Gastrocnemius medialis (tissue), 4 donors: ENCODE data around the gene GARNL3. TPM values are rescaled to one million over a fixed set of nuclear protein-coding genes. Genes with fewer than 3 reads are reported as not detected.
A peak's percentile ranks its signal among the peaks of the same experiment; 100 is the strongest.

ENCODE experiments used
- ATAC-seq, 2 donors: fragments of 150-250 bp; one replicate each; pipeline ENCODE4 v1.9.1; 2016
- DNase-seq, 2 donors: peaks; one replicate each; pipeline ENCODE4 v3.0.0-alpha.2; 2019
- H3K27ac ChIP-seq, 4 donors: fragments of 200-600 bp; sonication (generic); 1 replicate in 1 of 4; 2 replicates in 3 of 4; pipeline ENCODE4 v1.5.1; 2016 to 2018; ENCODE audit warnings: mild to moderate bottlenecking in 2 of 4, moderate library complexity in 1 of 4
- H3K27me3 ChIP-seq, 3 donors: fragments of 200-600 bp; sonication (generic) in 2 of 3; 1 replicate in 1 of 3; 2 replicates in 2 of 3; pipeline versions ENCODE4 v1.5.1 to v1.6.0; 2016 to 2019; ENCODE audit warnings: mild to moderate bottlenecking in 1 of 3, moderate library complexity in 1 of 3
- H3K36me3 ChIP-seq, 2 donors: fragments of 200-600 bp; sonication (generic) in 1 of 2; one replicate each; pipeline ENCODE4 v1.5.1; 2017 to 2018
- H3K4me1 ChIP-seq, 2 donors: fragments of 200-600 bp; sonication (generic) in 1 of 2; one replicate each; pipeline ENCODE4 v1.5.1; 2016 to 2017; ENCODE audit warnings: mild to moderate bottlenecking in 2 of 2
- H3K4me3 ChIP-seq, 4 donors: fragments of 200-600 bp; sonication (generic) in 3 of 4; 1 replicate in 1 of 4; 2 replicates in 3 of 4; pipeline ENCODE4 v1.5.1; 2016 to 2019; ENCODE audit warnings: mild to moderate bottlenecking in 2 of 4
- H3K9me3 ChIP-seq, 3 donors: fragments of 200-600 bp; sonication (generic) in 2 of 3; 1 replicate in 1 of 3; 2 replicates in 2 of 3; pipeline ENCODE4 v1.5.1; 2016 to 2019
- POLR2A ChIP-seq, 2 donors: fragments of 450-650 bp; IDR thresholded peaks; one replicate each; pipeline ENCODE4 v1.6.1; 2017; ENCODE audit warnings: antibody characterized with exemption in 2 of 2, mild to moderate bottlenecking in 2 of 2, moderate library complexity in 2 of 2
- in situ Hi-C, 4 donors: fragments of 200-750 bp; cut with MboI; loops; one replicate each; pipeline versions ENCODE4 v1.15.0 to v1.8.0; 2017; ENCODE audit warnings: low sequenced_read_pairs in 4 of 4
- intact Hi-C: fragments of 100-400 bp; cut with DNase I; formaldehyde crosslinking; loops from one replicate; pipeline ENCODE4 v1.15.1; 2023; ENCODE audit warnings: low total_unique reads
- total RNA-seq, 4 donors: library from RNA; depleted of rRNA; stranded (reverse); fragments of >200 nt; gene quantifications; one replicate each; pipeline versions ENCODE4 v1.1.0 to v1.2.3, GENCODE V29; 2016
- TF ChIP-seq, protein P1 (sequence below), 5 experiments: fragments of 450-650 bp in 3 of 5; fragments of 200-600 bp in 2 of 5; sonication (generic) in 2 of 5; IDR thresholded peaks in 4 of 5; conservative IDR thresholded peaks in 1 of 5; 1 replicate in 4 of 5; 2 replicates in 1 of 5; pipeline ENCODE4 v1.5.1; 2016 to 2019; ENCODE audit warnings: antibody characterized with exemption in 5 of 5, mild to moderate bottlenecking in 3 of 5, moderate library complexity in 3 of 5

The GARNL3 gene
- total RNA-seq, 4 donors from 2014 or later: 2.5 to 5.7 (median 3.0) TPM

DNA sequence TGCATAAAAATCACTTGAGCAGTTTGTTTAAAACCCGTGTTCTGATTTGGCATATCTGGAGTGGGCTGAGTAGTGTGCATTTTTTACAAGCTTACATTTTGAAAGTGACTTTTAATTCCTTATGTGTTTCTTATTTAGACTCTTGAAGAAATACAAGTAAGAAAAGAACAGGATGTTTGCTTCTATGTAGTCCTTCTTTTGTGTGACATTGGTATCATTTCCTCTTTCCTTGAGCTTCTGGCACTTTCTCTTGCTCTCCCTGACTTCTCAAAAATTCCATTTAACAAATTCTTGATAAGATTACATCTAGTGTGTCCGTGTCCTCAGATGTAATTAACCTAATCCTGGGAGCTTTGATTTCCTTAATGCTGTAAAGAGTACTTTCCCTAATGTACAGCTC is 12.5 kb downstream of the GARNL3 start:
- ATAC-seq (no peak), DNase-seq (no peak)
- H3K27me3 ChIP-seq: no peaks in the 10 kb centered on the region
- H3K27ac ChIP-seq: peak overlapping the region in 1 of 4 donors; percentile 15
- no peaks in the 10 kb centered on the region for H3K9me3 ChIP-seq
- no peak for TF ChIP-seq POLR2A (IDR thresholded peaks at IDR 0.05)
- TF ChIP-seq, protein P1, sequence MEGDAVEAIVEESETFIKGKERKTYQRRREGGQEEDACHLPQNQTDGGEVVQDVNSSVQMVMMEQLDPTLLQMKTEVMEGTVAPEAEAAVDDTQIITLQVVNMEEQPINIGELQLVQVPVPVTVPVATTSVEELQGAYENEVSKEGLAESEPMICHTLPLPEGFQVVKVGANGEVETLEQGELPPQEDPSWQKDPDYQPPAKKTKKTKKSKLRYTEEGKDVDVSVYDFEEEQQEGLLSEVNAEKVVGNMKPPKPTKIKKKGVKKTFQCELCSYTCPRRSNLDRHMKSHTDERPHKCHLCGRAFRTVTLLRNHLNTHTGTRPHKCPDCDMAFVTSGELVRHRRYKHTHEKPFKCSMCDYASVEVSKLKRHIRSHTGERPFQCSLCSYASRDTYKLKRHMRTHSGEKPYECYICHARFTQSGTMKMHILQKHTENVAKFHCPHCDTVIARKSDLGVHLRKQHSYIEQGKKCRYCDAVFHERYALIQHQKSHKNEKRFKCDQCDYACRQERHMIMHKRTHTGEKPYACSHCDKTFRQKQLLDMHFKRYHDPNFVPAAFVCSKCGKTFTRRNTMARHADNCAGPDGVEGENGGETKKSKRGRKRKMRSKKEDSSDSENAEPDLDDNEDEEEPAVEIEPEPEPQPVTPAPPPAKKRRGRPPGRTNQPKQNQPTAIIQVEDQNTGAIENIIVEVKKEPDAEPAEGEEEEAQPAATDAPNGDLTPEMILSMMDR (IDR thresholded peaks at IDR 0.05 in 4 of 5, conservative IDR thresholded peaks at IDR 0.05 in 1 of 5): no peak
- in situ Hi-C loops (no loop called here), intact Hi-C loops (no loop called here)
- no peaks in the 10 kb centered on the region for H3K36me3 ChIP-seq
- H3K4me1 ChIP-seq: no peaks in the 10 kb centered on the region
- H3K4me3 ChIP-seq: no peak overlapping the region

- Histone ChIP-seq H3K36me3 (no peaks in the 10 kb centered on the region), H3K27ac (no peak overlapping the region), H3K4me3 (no peak overlapping the region), H3K27me3 (no peaks in the 10 kb centered on the region), H3K4me1 (no peaks in the 10 kb centered on the region), H3K9me3 (no peaks in the 10 kb centered on the region)
- no peak for DNase-seq
- no peak for TF ChIP-seq POLR2A (IDR thresholded peaks at IDR 0.05)
- TF ChIP-seq, protein P1 (IDR thresholded peaks at IDR 0.05 in 4 of 5, conservative IDR thresholded peaks at IDR 0.05 in 1 of 5): no peak
- ATAC-seq: no peak
- in situ Hi-C loops (no loop called here), intact Hi-C loops (no loop called here)
These were observed 13.2 kb downstream of the GARNL3 start for GRCh38 chr9:127277770-127278169.

DNA sequence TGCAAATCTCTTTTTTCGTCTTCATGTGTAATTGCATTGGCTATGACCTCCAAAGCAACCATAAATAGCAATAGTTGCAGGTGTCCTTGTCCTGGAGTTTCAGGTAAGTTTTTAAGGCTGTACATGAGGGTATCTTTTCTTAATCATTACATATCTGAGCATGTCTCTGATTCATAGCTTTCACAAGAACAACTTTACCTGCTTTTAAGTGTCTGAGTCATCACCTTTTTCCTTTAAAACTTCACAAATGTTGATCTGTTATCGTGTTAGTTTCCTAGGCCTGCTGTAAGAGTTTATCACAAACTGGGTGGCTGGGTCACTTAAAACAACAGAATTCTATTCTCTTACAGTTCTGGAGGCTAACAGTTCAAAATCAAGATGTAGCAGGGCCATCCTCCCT is 13.8 kb downstream of the GARNL3 start:
- intact Hi-C loops (no loop called here), in situ Hi-C loops (no loop called here)
- no peaks in the 10 kb centered on the region for H3K36me3 ChIP-seq
- H3K27ac ChIP-seq: no peak overlapping the region
- H3K9me3 ChIP-seq: no peaks in the 10 kb centered on the region
- no peaks in the 10 kb centered on the region for H3K27me3 ChIP-seq
- ATAC-seq: no peak
- DNase-seq: no peak
- H3K4me3 ChIP-seq: no peak overlapping the region
- no peaks in the 10 kb centered on the region for H3K4me1 ChIP-seq
- no peak for TF ChIP-seq POLR2A (IDR thresholded peaks at IDR 0.05)
- TF ChIP-seq, protein P1 (IDR thresholded peaks at IDR 0.05 in 4 of 5, conservative IDR thresholded peaks at IDR 0.05 in 1 of 5): no peak

- DNase-seq (no peak), ATAC-seq (no peak)
- no peak overlapping the region for H3K27ac ChIP-seq
- no peak for TF ChIP-seq POLR2A (IDR thresholded peaks at IDR 0.05)
- TF ChIP-seq, protein P1 (IDR thresholded peaks at IDR 0.05 in 4 of 5, conservative IDR thresholded peaks at IDR 0.05 in 1 of 5): no peak
- H3K4me3 ChIP-seq: no peak overlapping the region
- H3K36me3 ChIP-seq: no peaks in the 10 kb centered on the region
- H3K27me3 ChIP-seq: no peaks in the 10 kb centered on the region
- no peaks in the 10 kb centered on the region for H3K4me1 ChIP-seq
- in situ Hi-C loops (loop anchor here in 1 of 4 donors (5.0 kb wide), 1 partner anchor 68 kb away; no protein-coding TSS in a partner anchor), intact Hi-C loops (loop anchor here (5.0 to 10.0 kb wide), 2 partner anchors 72 to 175 kb away; partner anchors contain the start of genes LRSAM1 and RPL12)
- no peaks in the 10 kb centered on the region for H3K9me3 ChIP-seq
These were observed 15.2 kb downstream of the GARNL3 start for GRCh38 chr9:127279717-127280285.
